GM12875 (cell line): ENCODE measurements around the gene KIN.

Experiments used
- H3K4me3 ChIP-seq: one replicate; pipeline ENCODE4 v1.5.1; 2011; ENCODE audit warnings: low read depth, low read length, control low read depth
- TF ChIP-seq, protein P1 (sequence below): IDR thresholded peaks from 2 replicates; pipeline ENCODE4 v1.5.1; 2011; ENCODE audit warnings: low read depth, mild to moderate bottlenecking, control low read depth, inconsistent platforms, low read length, moderate library complexity, borderline replicate concordance; ENCODE audit not compliant: insufficient read depth

KIN gene

GRCh38 chr10:7811000-7811399, 23.2 kb upstream of the KIN start:
- no peak overlapping the region for H3K4me3 ChIP-seq
- TF ChIP-seq, protein P1, sequence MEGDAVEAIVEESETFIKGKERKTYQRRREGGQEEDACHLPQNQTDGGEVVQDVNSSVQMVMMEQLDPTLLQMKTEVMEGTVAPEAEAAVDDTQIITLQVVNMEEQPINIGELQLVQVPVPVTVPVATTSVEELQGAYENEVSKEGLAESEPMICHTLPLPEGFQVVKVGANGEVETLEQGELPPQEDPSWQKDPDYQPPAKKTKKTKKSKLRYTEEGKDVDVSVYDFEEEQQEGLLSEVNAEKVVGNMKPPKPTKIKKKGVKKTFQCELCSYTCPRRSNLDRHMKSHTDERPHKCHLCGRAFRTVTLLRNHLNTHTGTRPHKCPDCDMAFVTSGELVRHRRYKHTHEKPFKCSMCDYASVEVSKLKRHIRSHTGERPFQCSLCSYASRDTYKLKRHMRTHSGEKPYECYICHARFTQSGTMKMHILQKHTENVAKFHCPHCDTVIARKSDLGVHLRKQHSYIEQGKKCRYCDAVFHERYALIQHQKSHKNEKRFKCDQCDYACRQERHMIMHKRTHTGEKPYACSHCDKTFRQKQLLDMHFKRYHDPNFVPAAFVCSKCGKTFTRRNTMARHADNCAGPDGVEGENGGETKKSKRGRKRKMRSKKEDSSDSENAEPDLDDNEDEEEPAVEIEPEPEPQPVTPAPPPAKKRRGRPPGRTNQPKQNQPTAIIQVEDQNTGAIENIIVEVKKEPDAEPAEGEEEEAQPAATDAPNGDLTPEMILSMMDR = no peak

DNA sequence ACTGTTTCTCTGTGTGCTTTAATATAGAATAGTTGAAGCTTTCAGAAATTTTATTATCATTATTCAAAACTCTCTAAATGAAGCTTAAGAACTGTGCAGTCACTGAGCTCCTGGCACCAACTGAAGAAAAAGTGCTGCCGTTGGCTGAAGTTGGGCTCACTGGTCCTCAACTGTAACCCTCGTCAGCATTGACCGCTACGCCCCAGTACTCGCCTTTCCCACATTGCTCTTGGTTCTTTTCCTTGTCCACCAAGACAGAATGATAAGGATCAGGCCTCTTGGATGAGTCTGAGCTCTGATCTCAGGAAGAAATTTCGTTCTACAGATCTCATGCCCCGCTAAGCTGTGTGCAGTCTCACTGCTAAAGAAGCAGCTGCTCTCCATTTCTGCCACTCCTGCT, 22.6 kb upstream of the KIN start:
- TF ChIP-seq, protein P1 = no peak

DNA sequence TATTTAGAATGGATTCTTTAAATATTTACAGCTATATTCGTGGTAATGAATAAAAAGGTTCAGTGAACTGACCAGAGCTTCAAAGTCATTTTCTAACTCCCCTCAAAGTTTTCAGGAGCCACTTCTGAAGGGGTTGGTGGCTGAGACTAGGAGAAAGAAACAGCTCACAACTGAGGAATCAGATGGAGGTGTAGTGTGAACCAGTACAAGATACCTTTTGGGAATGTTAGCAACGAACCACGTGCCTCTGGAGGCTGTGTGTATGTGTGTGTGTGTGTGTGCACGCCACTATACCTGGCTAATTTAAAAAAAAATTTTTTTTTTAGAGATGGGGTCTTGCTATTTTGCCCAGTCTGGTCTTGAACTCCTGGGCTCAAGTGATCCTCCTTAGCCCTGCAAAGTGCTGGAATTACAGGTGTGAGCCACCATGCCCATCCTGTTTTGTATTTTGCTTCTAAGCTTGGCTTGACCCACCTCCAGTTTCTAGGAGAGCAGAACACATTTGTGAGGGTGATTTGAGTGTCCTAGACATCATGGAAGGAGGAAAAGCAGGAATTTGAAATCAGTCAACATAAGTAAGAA, 21.0 kb upstream of the KIN start:
- TF ChIP-seq, protein P1 = no peak
- no peak overlapping the region for H3K4me3 ChIP-seq

More for the DNA sequence above, 22.6 kb upstream of the KIN start:
- no peak overlapping the region for H3K4me3 ChIP-seq

- no peak overlapping the region for H3K4me3 ChIP-seq
- TF ChIP-seq, protein P1 = no peak
Observed at GRCh38 chr10:7804741-7805140, 16.9 kb upstream of the KIN start.

GRCh38 chr10:7804216-7804615, 16.4 kb upstream of the KIN start:
- TF ChIP-seq, protein P1 = no peak
- no peak overlapping the region for H3K4me3 ChIP-seq

DNA sequence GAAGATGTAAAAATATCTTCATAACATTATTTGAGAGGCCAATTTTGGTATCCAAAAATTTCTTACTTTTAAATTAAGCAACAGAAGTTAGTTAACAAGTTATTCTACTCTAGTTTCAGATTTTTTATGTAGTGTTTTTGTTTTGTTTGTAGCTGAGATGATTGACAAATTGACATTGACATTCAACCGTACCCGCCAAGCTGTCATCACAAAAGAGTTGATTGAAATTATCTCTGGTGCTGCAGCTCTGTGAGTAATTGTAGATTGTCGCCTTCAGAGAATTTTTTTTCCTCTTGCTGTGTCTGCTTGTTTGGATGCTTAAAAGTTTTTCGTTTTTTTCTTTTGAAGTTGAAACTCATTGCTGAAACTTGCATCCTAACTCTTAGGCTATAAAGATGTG, 14.8 kb upstream of the KIN start:
- no peak overlapping the region for H3K4me3 ChIP-seq
- TF ChIP-seq, protein P1 = no peak

- TF ChIP-seq, protein P1 = no peak
- H3K4me3 ChIP-seq = no peak overlapping the region
Observed at GRCh38 chr10:7797582-7797981, 9.8 kb upstream of the KIN start.
